ENCODE data around the gene ALOX15. TPM values are rescaled to one million over a fixed set of nuclear protein-coding genes. Genes with fewer than 3 reads are reported as not detected.

Gene ALOX15
- total and polyA plus RNA-seq, 9 donors: 0.07 to 1.4 (median 0.29) TPM

- DNase-seq: no peak
- Histone ChIP-seq H3K4me1 (ENCODE audit: control insufficient read depth, insufficient read depth, low read length) (peaks cover 36% of the 10 kb centered on the region), H3K9me3 (replicated peaks; ENCODE audit: control insufficient read depth, low read depth, low read length) (no peaks in the 10 kb centered on the region), H3K36me3 (ENCODE audit: control insufficient read depth, insufficient read depth, low read length) (no peaks in the 10 kb centered on the region), H3K4me3 (ENCODE audit: low read length) (no peak overlapping the region), H3K27me3 (ENCODE audit: control insufficient read depth, insufficient read depth, low read length) (peaks cover 38% of the 10 kb centered on the region), H3K27ac (ENCODE audit: low read length) (no peak overlapping the region)
- WGBS (ENCODE audit: insufficient coverage): 36% methylated on average over 2 of the region's 8 CpGs
Measured at GRCh38 chr17:4582691-4583090, 58.8 kb downstream of the ALOX15 start.

GRCh38 chr17:4582101-4582501, 59.4 kb downstream of the ALOX15 start:
- peaks cover 36% of the 10 kb centered on the region for H3K4me1 ChIP-seq (ENCODE audit: control insufficient read depth, insufficient read depth, low read length)
- WGBS (ENCODE audit: insufficient coverage): 50% methylated on average over 6 of the region's 7 CpGs
- no peak overlapping the region for H3K4me3 ChIP-seq (ENCODE audit: low read length)
- H3K36me3 ChIP-seq (ENCODE audit: control insufficient read depth, insufficient read depth, low read length): no peaks in the 10 kb centered on the region
- H3K27me3 ChIP-seq (ENCODE audit: control insufficient read depth, insufficient read depth, low read length): peaks cover 38% of the 10 kb centered on the region
- no peak for DNase-seq
- H3K9me3 ChIP-seq (replicated peaks; ENCODE audit: control insufficient read depth, low read depth, low read length): no peaks in the 10 kb centered on the region
- no peak overlapping the region for H3K27ac ChIP-seq (ENCODE audit: low read length)

Other genes with a start within 250 kb of the ALOX15 start
- gene SPNS3, start 207.7 kb downstream of the ALOX15 start, total RNA-seq: 0.44 TPM
- under 1 TPM; 0.17 to 1.00 (median 0.35) TPM for gene SPNS3, start 207.7 kb downstream of the ALOX15 start, polyA plus RNA-seq (ENCODE audit: insufficient read depth in 1 of 8, insufficient read length in 8 of 8, low replicate concordance in 1 of 8)
- gene SPNS2, start 142.8 kb downstream of the ALOX15 start, total RNA-seq: 5.0 TPM
- gene SPNS2, start 142.8 kb downstream of the ALOX15 start, polyA plus RNA-seq (ENCODE audit: insufficient read depth in 1 of 8, insufficient read length in 8 of 8, low replicate concordance in 1 of 8): 1 to 10 TPM; 7.8 to 9.7 (median 8.3) TPM
- 25.5 TPM for gene MYBBP1A, start 86.3 kb downstream of the ALOX15 start, total RNA-seq
- gene MYBBP1A, start 86.3 kb downstream of the ALOX15 start, polyA plus RNA-seq (ENCODE audit: insufficient read depth in 1 of 8, insufficient read length in 8 of 8, low replicate concordance in 1 of 8): 10 to 100 TPM; 32.9 to 42.3 (median 36.5) TPM
- 0.04 TPM for gene GGT6, start 81.1 kb downstream of the ALOX15 start, total RNA-seq
- 1 to 10 TPM in 1 of 8 donors, under 1 TPM in 7; 0.05 to 3.2 (median 0.15) TPM for gene GGT6, start 81.1 kb downstream of the ALOX15 start, polyA plus RNA-seq (ENCODE audit: insufficient read depth in 1 of 8, insufficient read length in 8 of 8, low replicate concordance in 1 of 8)
- gene SMTNL2, start 57.1 kb downstream of the ALOX15 start, total RNA-seq: 88.9 TPM
- gene SMTNL2, start 57.1 kb downstream of the ALOX15 start, polyA plus RNA-seq (ENCODE audit: insufficient read depth in 1 of 8, insufficient read length in 8 of 8, low replicate concordance in 1 of 8): 100 to 1,000 TPM in 5 of 8 donors, 10 to 100 TPM in 3; 67.9 to 157 (median 113) TPM
- 13.5 TPM for gene PELP1, start 62.5 kb upstream of the ALOX15 start, total RNA-seq
- 10 to 100 TPM; 27.1 to 39.2 (median 34.3) TPM for gene PELP1, start 62.5 kb upstream of the ALOX15 start, polyA plus RNA-seq (ENCODE audit: insufficient read depth in 1 of 8, insufficient read length in 8 of 8, low replicate concordance in 1 of 8)
- 12.9 TPM for gene ARRB2, start 69.0 kb upstream of the ALOX15 start, total RNA-seq
- gene ARRB2, start 69.0 kb upstream of the ALOX15 start, polyA plus RNA-seq (ENCODE audit: insufficient read depth in 1 of 8, insufficient read length in 8 of 8, low replicate concordance in 1 of 8): 10 to 100 TPM; 16.5 to 29.1 (median 21.3) TPM
- gene MED11, start 89.8 kb upstream of the ALOX15 start, total RNA-seq: 21.9 TPM
- gene MED11, start 89.8 kb upstream of the ALOX15 start, polyA plus RNA-seq (ENCODE audit: insufficient read depth in 1 of 8, insufficient read length in 8 of 8, low replicate concordance in 1 of 8): 10 to 100 TPM; 14.4 to 20.2 (median 17.3) TPM
- 0.27 TPM for gene ZMYND15, start 98.2 kb upstream of the ALOX15 start, total RNA-seq
- under 1 TPM; 0.15 to 0.79 (median 0.36) TPM for gene ZMYND15, start 98.2 kb upstream of the ALOX15 start, polyA plus RNA-seq (ENCODE audit: insufficient read depth in 1 of 8, insufficient read length in 8 of 8, low replicate concordance in 1 of 8)
- 1.7 TPM for gene CXCL16, start 98.2 kb upstream of the ALOX15 start, total RNA-seq
- 1 to 10 TPM; 2.9 to 8.3 (median 4.7) TPM for gene CXCL16, start 98.2 kb upstream of the ALOX15 start, polyA plus RNA-seq (ENCODE audit: insufficient read depth in 1 of 8, insufficient read length in 8 of 8, low replicate concordance in 1 of 8)
- not detected for gene TM4SF5, start 130.2 kb upstream of the ALOX15 start, total RNA-seq
- gene TM4SF5, start 130.2 kb upstream of the ALOX15 start, polyA plus RNA-seq (ENCODE audit: insufficient read depth in 1 of 8, insufficient read length in 8 of 8, low replicate concordance in 1 of 8): 1 to 10 TPM in 1 of 8 donors, under 1 TPM in 1, not detected in 6; 0.36 to 2.2 TPM
- gene VMO1, start 144.7 kb upstream of the ALOX15 start, total RNA-seq: 8.2 TPM
- gene VMO1, start 144.7 kb upstream of the ALOX15 start, polyA plus RNA-seq (ENCODE audit: insufficient read depth in 1 of 8, insufficient read length in 8 of 8, low replicate concordance in 1 of 8): 10 to 100 TPM in 1 of 8 donors, 1 to 10 TPM in 7; 3.0 to 12.7 (median 5.9) TPM
- not detected for gene GLTPD2, start 147.3 kb upstream of the ALOX15 start, total RNA-seq
- 1 to 10 TPM in 2 of 8 donors, under 1 TPM in 6; 0.41 to 2.2 (median 0.84) TPM for gene GLTPD2, start 147.3 kb upstream of the ALOX15 start, polyA plus RNA-seq (ENCODE audit: insufficient read depth in 1 of 8, insufficient read length in 8 of 8, low replicate concordance in 1 of 8)
- 125 TPM for gene PSMB6, start 154.5 kb upstream of the ALOX15 start, total RNA-seq
- 100 to 1,000 TPM in 7 of 8 donors, 10 to 100 TPM in 1; 99.0 to 110 (median 107) TPM for gene PSMB6, start 154.5 kb upstream of the ALOX15 start, polyA plus RNA-seq (ENCODE audit: insufficient read depth in 1 of 8, insufficient read length in 8 of 8, low replicate concordance in 1 of 8)
- 22.2 TPM for gene PLD2, start 165.5 kb upstream of the ALOX15 start, total RNA-seq
- gene PLD2, start 165.5 kb upstream of the ALOX15 start, polyA plus RNA-seq (ENCODE audit: insufficient read depth in 1 of 8, insufficient read length in 8 of 8, low replicate concordance in 1 of 8): 10 to 100 TPM; 22.4 to 36.9 (median 28.2) TPM
- gene MINK1, start 191.7 kb upstream of the ALOX15 start, total RNA-seq: 11.8 TPM
- gene MINK1, start 191.7 kb upstream of the ALOX15 start, polyA plus RNA-seq (ENCODE audit: insufficient read depth in 1 of 8, insufficient read length in 8 of 8, low replicate concordance in 1 of 8): 10 to 100 TPM; 24.4 to 39.3 (median 31.3) TPM

Measured in muscle of leg (tissue), 11 donors.